Measurements from ENCODE around the gene CPTP.

DNA sequence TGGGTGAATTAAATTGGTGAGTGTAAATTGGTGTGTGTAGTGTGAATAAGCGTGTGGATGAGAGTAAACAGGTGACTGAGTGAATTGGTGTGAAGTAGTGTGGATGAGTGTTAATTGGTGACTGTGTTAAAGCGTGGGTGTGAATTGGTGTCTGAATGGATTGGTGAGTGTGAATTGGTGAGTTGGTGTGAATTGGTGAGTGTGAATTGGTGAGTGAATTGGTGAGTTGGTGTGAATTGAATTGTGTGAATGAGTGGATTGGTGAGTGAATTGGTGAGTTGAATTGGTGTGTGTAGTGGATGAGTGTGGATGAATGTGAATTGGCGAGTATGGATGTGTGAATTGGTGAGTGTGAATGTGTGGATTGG lies 42.1 kb downstream of the CPTP start:
- TF ChIP-seq, protein P1, sequence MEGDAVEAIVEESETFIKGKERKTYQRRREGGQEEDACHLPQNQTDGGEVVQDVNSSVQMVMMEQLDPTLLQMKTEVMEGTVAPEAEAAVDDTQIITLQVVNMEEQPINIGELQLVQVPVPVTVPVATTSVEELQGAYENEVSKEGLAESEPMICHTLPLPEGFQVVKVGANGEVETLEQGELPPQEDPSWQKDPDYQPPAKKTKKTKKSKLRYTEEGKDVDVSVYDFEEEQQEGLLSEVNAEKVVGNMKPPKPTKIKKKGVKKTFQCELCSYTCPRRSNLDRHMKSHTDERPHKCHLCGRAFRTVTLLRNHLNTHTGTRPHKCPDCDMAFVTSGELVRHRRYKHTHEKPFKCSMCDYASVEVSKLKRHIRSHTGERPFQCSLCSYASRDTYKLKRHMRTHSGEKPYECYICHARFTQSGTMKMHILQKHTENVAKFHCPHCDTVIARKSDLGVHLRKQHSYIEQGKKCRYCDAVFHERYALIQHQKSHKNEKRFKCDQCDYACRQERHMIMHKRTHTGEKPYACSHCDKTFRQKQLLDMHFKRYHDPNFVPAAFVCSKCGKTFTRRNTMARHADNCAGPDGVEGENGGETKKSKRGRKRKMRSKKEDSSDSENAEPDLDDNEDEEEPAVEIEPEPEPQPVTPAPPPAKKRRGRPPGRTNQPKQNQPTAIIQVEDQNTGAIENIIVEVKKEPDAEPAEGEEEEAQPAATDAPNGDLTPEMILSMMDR (IDR thresholded peaks at IDR 0.05; ENCODE audit: low read depth, low read length, missing input control): no peak
- TF ChIP-seq YY1 (IDR thresholded peaks at IDR 0.05) (no peak), JUND (IDR thresholded peaks at IDR 0.05) (no peak), TAF1 (conservative IDR thresholded peaks at IDR 0.05) (no peak), GABPA (IDR thresholded peaks at IDR 0.05 in 1 of 2, conservative IDR thresholded peaks at IDR 0.05 in 1 of 2) (no peak)
- TF ChIP-seq, protein P2, sequence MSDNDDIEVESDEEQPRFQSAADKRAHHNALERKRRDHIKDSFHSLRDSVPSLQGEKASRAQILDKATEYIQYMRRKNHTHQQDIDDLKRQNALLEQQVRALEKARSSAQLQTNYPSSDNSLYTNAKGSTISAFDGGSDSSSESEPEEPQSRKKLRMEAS (IDR thresholded peaks at IDR 0.05): no peak
- TF ChIP-seq, protein P3, sequence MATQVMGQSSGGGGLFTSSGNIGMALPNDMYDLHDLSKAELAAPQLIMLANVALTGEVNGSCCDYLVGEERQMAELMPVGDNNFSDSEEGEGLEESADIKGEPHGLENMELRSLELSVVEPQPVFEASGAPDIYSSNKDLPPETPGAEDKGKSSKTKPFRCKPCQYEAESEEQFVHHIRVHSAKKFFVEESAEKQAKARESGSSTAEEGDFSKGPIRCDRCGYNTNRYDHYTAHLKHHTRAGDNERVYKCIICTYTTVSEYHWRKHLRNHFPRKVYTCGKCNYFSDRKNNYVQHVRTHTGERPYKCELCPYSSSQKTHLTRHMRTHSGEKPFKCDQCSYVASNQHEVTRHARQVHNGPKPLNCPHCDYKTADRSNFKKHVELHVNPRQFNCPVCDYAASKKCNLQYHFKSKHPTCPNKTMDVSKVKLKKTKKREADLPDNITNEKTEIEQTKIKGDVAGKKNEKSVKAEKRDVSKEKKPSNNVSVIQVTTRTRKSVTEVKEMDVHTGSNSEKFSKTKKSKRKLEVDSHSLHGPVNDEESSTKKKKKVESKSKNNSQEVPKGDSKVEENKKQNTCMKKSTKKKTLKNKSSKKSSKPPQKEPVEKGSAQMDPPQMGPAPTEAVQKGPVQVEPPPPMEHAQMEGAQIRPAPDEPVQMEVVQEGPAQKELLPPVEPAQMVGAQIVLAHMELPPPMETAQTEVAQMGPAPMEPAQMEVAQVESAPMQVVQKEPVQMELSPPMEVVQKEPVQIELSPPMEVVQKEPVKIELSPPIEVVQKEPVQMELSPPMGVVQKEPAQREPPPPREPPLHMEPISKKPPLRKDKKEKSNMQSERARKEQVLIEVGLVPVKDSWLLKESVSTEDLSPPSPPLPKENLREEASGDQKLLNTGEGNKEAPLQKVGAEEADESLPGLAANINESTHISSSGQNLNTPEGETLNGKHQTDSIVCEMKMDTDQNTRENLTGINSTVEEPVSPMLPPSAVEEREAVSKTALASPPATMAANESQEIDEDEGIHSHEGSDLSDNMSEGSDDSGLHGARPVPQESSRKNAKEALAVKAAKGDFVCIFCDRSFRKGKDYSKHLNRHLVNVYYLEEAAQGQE (IDR thresholded peaks at IDR 0.05): no peak
